Measurements from ENCODE around the gene PABPN1. TPM values are rescaled to one million over a fixed set of nuclear protein-coding genes. Genes with fewer than 3 reads are reported as not detected.

Gene PABPN1
- total and polyA plus RNA-seq, 2 of the 13 experiments (the other 11 are each of a cell fraction or from before 2014, with no cell fraction given), result 233 to 524 TPM

- no peaks in the 10 kb centered on the region for H3K79me2 ChIP-seq (ENCODE audit: insufficient read depth, low read length)
- BruUV-seq (replicated peaks), result no TSS peak
- H3K4me3 ChIP-seq (replicated peaks in 1 of 3; ENCODE audit: insufficient read depth in 1 of 3, low read depth in 2 of 3, low read length in 3 of 3), result no peak overlapping the region
- POLR2A ChIA-PET, result interaction anchor here (0.6 to 1.6 kb wide), 3 partner anchors 20 to 39 kb away, joined by 3 to 11 read pairs (median 3); partner anchors contain the start of gene PABPN1
- intact Hi-C loops (cut with micrococcal nuclease; ENCODE audit: unreplicated experiment), result loop anchor here (2.0 kb wide), 1 partner anchor 32 kb away; no protein-coding TSS in a partner anchor
- H3K27ac ChIP-seq (ENCODE audit: extremely low read length, insufficient read depth, low read length), result no peak overlapping the region
- no peak overlapping the region for H3K9ac ChIP-seq (ENCODE audit: insufficient read depth, low read depth, low read length)
- H3K4me1 ChIP-seq (ENCODE audit: insufficient read depth, low read length), result peaks cover 30% of the 10 kb centered on the region
- ATAC-seq (peak; percentile 70), FAIRE-seq (no peak), DNase-seq (ENCODE audit: low spot score) (peak; percentile 54)
- H3K36me3 ChIP-seq (replicated peaks in 1 of 2; ENCODE audit: control insufficient read depth in 1 of 2, insufficient read depth in 2 of 2, low read length in 2 of 2), result no peaks in the 10 kb centered on the region
- CTCF ChIA-PET (ENCODE audit: low intra/inter-chr PET ratio, low total read pairs), result interaction anchor here (1.7 to 1.8 kb wide), 2 partner anchors 33 to 95 kb away, joined by 5 to 7 read pairs; no protein-coding TSS in a partner anchor
- H3K4me2 ChIP-seq (ENCODE audit: low read depth, low read length), result no peak overlapping the region
- no peaks in the 10 kb centered on the region for H4K20me1 ChIP-seq (ENCODE audit: insufficient read depth, low read length)
- H2AFZ ChIP-seq (ENCODE audit: low read length), result no peak overlapping the region
- in situ Hi-C loops (cut with HindIII; ENCODE audit: extremely low pct_ligation_motif_present, low pct_unique_long_range_greater_than_20kb), result no loop called here
- 15% methylated on average over 11 of the region's 11 CpGs for WGBS (ENCODE audit: low lambda C conversion rate)
- no peaks in the 10 kb centered on the region for H3K9me3 ChIP-seq (ENCODE audit: low read length)
- peaks cover 50 to 93% of the 10 kb centered on the region in 2 experiments for H3K27me3 ChIP-seq (ENCODE audit: control insufficient read depth in 1 of 2, insufficient read depth in 2 of 2, low read length in 2 of 2)
- 0 out of 2 replicates have a peak, but pooled peaks have one; percentile 32 for TF ChIP-seq IRX3 (CRISPR knock-in tag; IDR thresholded peaks at IDR 0.05; ENCODE audit: borderline replicate concordance, low read depth)
- TF ChIP-seq ZNF597 (CRISPR knock-in tag; IDR thresholded peaks at IDR 0.05), result no peak
- peak; percentile 45; the same call in 1 of the 2 replicates for TF ChIP-seq ZNF350 (CRISPR knock-in tag; IDR thresholded peaks at IDR 0.05; ENCODE audit: borderline replicate concordance, low read depth)
- TF ChIP-seq NRL (CRISPR knock-in tag; IDR thresholded peaks at IDR 0.05; ENCODE audit: borderline replicate concordance), result peak; percentile 36; the same call in 1 of the 2 replicates
- TF ChIP-seq ZBTB33 (CRISPR knock-in tag; IDR thresholded peaks at IDR 0.05), result peak; percentile 44; the same call in 1 of the 2 replicates
- no peak for TF ChIP-seq ZNF513 (CRISPR knock-in tag; conservative IDR thresholded peaks at IDR 0.05)
- peak; percentile 92 for TF ChIP-seq HNRNPL (IDR thresholded peaks at IDR 0.05; ENCODE audit: low read depth, low read length)
- TF ChIP-seq HIC2 (CRISPR knock-in tag; IDR thresholded peaks at IDR 0.05; ENCODE audit: low read depth), result peak; percentile 61
- 0 out of 2 replicates have a peak, but pooled peaks have one; percentile 40 for TF ChIP-seq ZBTB34 (CRISPR knock-in tag; IDR thresholded peaks at IDR 0.05)
- TF ChIP-seq ZBTB37 (CRISPR knock-in tag; IDR thresholded peaks at IDR 0.05), result no peak
- TF ChIP-seq THYN1 (CRISPR knock-in tag; IDR thresholded peaks at IDR 0.05; ENCODE audit: borderline replicate concordance, low read depth), result 0 out of 2 replicates have a peak, but pooled peaks have one; percentile 76
- peak; percentile 61; the same call in 1 of the 2 replicates for TF ChIP-seq ZNF225 (CRISPR knock-in tag; IDR thresholded peaks at IDR 0.05)
- TF ChIP-seq XRCC5 (optimal IDR thresholded peaks at IDR 0.05; ENCODE audit: low read length), result peak; percentile 65
These were observed 39.2 kb downstream of the PABPN1 start for GRCh38 chr14:23360496-23360895.
